CD4-positive, alpha-beta T cell treated with Interferon alpha-2 for 1 hour (primary cell): ENCODE measurements around the gene OTOP2.
"Not testable (repeated sequence)": the region's sequence is repeated elsewhere in the genome, so short reads cannot be mapped to it uniquely, and the experiment has no call there.

ENCODE experiments used
- DNase-seq, 2 donors: peaks; one replicate each; pipeline ENCODE4 v3.0.0-alpha.2; 2020 to 2022

OTOP2 gene

GRCh38 chr17:74901353-74902135 lies 22.5 kb upstream of the OTOP2 start:
- DNase-seq, result no peak

DNA sequence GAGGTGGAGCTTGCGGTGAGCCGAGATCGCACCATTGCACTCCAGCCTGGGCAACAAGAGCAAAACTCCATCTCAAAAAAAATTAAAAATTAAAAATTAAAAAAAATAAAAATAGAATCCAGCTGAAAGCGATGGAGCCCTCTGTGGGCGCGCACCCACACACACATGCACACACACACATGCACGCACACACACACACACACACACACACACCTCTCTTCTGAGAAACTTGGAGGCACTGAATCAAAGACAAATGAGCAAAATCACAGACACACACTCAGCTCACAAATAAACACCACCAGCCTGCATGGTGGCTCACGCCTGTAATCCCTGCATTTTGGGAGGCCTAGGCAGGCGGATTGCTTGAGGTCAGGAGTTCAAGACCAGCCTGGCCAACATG lies 21.0 kb upstream of the OTOP2 start:
- DNase-seq, result no peak

GRCh38 chr17:74903671-74904070 lies 20.4 kb upstream of the OTOP2 start:
- DNase-seq, result no peak

- DNase-seq, result no peak
These were observed 19.2 kb upstream of the OTOP2 start for GRCh38 chr17:74904687-74905409.

- not testable (repeated sequence) for DNase-seq
These were observed 17.8 kb upstream of the OTOP2 start for GRCh38 chr17:74906214-74906793.

DNA sequence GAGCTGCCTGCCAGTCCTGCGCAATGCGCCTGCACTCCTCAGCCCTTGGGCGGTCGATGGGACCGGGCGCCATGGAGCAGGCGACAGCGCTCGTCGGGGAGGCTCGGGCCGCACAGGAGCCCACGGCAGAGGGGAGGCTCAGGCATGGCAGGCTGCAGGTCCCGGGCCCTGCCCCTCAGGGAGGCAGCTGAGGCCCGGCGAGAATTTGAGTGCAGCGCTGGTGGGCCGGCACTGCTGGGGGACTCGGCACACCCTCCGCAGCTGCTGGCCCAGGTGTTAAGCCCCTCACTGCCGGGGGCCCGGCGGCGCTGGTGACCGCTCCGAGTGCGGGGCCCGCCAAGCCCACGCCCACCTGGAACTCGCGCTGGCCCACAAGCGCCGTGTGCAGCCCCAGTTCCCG lies 17.1 kb upstream of the OTOP2 start:
- no peak for DNase-seq

- DNase-seq, result not testable (repeated sequence)
These were observed 15.0 kb upstream of the OTOP2 start for GRCh38 chr17:74909097-74909496.

DNA sequence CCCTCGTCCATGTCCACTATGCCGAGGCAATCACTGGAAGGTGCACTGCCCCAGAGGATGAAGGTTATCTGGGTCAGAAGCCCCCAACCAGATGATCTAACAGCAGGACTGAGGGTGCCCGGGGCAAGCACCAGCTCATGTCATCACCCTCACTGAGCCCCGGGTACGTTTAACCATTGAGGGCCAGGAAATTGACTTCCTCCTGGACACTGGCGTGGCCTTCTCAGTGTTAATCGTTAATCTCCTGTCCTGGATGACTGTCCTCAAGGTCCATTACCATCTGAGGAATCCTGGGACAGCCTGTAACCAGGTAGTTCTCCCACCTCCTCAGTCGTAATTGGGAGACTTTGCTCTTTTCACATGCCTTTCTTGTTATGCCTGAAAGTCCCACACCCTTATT lies 12.7 kb upstream of the OTOP2 start:
- not testable (repeated sequence) for DNase-seq

- DNase-seq, result no peak
These were observed 7.8 kb upstream of the OTOP2 start for GRCh38 chr17:74916136-74916850.

DNA sequence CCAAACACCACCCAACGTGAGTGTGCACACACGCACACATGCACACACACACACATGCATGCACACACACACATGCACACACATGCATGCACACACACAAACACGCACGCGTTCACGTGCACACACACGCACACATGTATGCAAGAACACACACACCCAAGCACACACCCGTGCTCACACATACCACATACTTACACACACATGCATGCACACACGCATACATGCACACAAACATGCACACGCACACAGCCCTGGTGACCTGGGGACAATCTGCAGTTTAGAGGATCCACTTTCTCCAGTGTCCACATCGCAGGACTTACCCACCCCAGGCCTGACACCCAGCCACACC lies 7.2 kb upstream of the OTOP2 start:
- no peak for DNase-seq

DNA sequence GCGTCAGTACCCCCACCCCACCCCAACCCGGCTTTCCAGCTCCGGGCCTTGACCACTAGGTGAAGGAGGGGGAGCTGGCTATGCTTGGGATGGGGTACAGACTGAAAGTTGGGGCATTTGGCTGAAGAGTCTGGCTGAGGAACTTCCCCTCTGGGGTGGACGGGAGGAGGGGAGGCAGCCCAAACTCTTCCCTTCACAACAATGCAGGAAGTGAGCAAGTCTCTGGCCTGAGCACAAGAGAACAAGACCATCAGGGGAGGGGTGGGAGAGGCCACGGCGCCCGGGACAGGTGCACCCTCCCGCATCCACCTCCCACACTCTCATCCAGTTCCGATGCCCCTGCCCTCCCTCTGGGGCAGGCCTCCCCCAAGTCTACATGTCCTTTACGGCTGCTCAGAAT lies 6.6 kb upstream of the OTOP2 start:
- peak in 1 of 2 donors; percentile 22 for DNase-seq

- DNase-seq, result no peak
These were observed 5.2 kb upstream of the OTOP2 start for GRCh38 chr17:74918906-74919305.

GRCh38 chr17:74919440-74920305 lies 4.4 kb upstream of the OTOP2 start:
- no peak for DNase-seq

DNA sequence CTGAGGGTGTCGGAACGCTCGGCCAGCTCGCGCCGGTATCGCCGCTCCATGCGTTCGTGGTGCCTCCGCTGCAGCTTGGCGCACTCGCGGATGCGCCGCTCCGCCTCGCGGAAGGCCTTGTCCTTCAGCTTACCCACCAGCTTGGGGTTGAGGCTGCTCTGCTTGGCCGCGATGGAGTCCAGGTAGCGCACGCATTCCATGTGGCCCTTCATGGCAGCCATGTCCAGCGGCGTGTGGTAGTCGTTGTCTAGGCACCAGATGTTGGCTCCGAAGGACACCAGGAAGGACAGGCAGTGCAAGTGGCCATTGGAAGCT lies 3.8 kb upstream of the OTOP2 start:
- no peak for DNase-seq

GRCh38 chr17:74920642-74921025 lies 3.4 kb upstream of the OTOP2 start:
- DNase-seq, result no peak

GRCh38 chr17:74921026-74921681 lies 2.9 kb upstream of the OTOP2 start:
- no peak for DNase-seq

DNA sequence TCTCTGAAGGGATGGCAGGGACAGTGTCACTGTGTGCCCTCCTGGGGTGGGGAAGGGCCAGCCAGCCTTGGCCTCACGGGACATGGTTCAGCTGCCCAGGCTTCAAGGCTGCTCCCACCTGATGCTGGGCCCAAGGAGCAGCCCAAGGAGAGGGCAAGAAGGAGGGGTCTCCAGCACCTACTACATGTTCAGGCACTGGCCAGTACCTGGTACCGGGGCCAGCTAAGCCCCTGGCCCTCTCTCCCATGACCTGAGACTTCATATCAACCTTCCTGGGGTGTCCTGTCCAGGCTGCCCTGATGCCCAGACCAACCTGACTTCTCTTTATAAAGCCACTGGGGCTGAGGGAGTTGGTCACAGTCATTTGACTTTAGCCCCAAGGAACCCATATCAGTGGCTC lies 2.3 kb upstream of the OTOP2 start:
- DNase-seq, result no peak

GRCh38 chr17:74922172-74922571 lies 1.9 kb upstream of the OTOP2 start:
- DNase-seq, result no peak

DNA sequence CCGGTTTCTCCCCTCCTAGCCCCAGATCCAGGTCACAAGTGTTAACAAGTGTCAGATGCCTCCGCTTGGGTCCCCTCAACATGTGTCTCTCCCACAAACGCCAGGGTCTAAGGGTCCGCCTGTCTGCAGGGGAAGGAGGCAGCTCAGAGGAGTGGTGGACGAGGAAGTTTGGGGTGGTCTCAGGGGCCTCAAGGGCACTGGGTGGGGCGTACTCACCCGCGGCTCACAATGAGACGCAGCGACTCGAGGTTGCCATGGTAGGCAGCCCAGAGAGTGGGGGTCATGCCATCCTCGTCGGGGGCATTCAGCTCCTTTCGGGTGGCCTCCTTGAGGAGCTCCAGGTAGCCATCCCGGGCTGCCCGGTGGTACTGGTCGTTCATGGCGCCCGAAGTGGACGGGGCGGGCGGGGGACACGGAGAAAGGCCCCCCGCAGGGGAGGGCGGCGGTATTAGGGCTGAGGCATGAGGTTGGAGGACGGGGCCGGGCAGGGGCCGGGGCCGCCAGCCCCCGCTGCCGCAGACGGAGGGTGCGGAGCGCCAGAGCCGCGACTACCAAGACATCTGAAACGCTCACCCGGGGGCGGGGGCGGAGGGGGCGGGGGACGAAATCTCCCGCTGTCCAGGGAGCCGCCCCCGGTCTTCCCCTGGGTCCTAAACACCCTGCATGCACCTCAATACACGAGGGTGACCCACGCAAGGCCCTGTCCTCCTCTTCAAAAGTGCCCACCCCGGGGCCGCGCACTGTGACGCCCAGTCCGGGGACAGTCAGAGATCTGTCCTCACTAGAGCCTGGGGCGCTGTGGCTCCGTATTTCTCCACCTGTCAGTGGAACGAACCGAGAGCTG lies 1.2 kb upstream of the OTOP2 start, which contains the start of gene USH1G:
USH1G (minus strand) TSS at position 562 of the 844 bp plus-strand sequence; CDS start at position 380, 182 bp downstream.
- DNase-seq, result no peak

DNA sequence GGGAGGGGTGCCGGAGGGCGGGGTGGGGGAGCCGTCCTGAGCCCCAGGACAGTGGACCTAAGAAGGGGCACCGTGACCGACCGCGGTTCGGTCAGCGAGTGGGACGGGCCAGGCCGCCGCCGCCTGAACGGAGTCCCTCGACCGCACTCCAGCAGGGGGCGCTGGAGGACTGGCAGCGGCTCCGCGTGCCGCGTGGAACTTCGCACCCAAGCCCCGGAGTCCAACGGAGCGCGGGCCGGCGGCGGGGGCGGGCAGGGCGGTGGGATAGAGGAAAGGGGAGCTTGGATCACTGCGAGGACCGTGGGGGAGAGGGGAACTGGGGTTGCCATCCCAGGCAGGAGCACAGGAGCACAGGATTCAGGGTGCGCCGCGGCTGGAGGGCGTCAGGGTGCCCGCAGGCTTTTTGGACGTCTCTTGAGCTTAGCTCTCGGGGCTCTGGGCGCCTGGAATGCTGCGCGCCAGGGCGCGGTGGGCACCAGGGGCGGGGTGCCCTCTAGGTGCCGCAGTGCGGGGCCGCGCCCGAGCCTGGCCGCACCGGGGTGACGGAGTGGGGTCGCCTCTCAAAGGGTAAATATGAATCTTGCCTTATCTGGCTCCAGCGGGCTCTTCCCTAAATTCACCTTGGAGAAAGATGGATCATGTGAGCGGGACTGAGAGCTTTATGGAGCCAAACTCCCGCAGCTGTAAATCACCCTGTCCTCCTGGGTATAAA lies 379 bp upstream of the OTOP2 start:
- peak; percentile 65 to 73 for DNase-seq
